K562 treated with DMSO at 1 percent for 4 hours (cell line): ENCODE data around the gene LIPT2. TPM values are rescaled to one million over a fixed set of nuclear protein-coding genes. Genes with fewer than 3 reads are reported as not detected.

Experiments
- total RNA-seq: library from RNA; unstranded; fragments of 300-600 nt; gene quantifications from 2 replicates; pipeline ENCODE4 v1.2.3, GENCODE V29; 2022; ENCODE audit not compliant: insufficient read depth

The LIPT2 gene
- 2.9 and 3.6 TPM in 2 replicates for total RNA-seq

DNA sequence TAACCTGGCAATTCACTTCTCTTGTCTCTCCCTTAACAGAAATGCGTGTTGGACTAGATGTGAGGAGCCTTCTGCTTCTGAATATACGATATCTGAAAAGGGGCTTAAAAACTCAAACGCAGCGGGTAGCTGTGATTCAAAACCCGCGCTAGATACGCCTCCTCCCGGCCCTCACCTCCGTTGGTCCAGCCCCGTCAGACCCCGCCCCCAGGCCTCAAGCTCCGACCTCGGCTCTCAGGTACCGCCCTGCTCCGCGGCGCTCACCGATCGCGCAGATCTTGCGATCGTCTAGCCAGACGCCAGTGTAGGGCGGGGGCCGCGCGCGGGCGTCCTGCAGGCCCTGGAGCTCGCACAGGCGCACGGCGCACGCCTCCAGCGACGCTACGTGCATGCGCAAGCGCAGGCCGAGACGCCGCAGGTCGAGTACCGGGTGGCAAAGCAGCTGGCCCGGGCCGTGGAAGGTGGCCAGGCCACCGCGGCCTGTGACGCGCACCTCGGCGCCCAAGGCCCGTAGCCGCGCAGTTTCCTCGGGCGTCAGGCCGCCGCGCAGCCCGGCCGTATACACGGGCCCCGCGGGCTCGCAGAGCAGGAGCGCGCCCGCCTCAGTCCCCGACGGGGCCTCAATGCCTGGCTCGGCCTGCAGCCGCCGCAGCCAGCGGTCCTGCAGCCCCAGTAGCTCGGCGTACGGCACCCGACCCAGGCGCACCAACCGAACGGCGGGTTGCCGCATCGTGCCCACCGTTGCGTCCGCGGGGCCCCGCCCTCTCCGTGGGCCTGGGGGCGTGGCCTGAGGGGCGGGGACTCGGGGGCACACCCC, at the start of gene LIPT2:
Gene LIPT2, minus strand, starts transcription at position 751 of the 817 bp plus-strand sequence. Its CDS starts 21 bp downstream, at position 730.

DNA sequence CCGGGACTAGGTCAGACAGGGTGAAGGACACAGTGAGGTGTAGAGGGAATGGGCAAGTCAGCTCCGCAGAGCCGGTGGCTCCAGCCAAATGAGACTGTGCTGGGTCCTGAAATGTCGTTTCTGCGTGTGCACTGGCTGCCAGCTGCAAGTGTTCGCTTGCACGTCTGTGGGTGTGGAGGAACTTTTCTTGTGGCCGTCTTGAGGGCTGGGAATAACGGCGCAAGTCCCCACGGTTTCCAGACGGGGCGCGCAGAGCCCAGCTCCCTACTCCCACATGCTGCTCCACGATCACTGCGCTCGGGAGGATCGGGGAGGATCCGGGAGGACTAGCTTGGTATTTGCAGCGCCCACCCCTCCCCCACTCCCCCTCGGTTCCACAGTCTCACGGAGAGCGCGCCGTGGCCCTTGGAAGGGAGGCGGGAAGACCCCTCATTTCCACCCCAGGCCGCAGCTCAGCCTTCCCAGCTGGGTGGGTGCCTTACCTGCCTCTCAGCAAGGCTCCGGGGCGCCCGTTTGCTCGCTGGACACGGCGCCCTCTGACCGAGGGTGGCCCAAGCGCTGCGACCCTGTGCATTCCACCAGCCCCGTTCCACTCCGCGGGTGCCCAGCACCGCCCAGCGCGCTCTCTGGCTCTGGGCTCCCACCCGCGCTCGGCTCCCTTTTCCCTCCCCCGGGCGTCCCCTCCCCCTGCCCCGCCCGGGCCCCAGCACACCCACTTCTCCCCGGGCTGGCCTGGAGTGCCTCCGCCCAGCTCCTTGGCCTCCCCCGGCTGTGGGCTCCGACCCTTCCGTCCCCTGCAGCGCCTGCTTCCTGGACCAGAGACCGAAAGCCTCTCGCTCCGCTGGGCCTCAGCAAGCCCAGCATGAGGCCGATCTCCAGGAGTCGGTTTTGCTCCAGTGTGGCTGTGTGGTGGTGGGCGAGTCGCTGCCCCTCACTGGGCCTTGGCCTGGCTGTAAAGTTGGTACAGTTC, 26.3 kb downstream of the LIPT2 start, which contains the start of gene KCNE3:
Gene KCNE3, minus strand, starts transcription at position 634 of the 970 bp plus-strand sequence. CDS start 9,986 bp downstream, outside the sequence.

Other genes starting within 250 kb of the LIPT2 start
- gene P4HA3, start 182.1 kb downstream of the LIPT2 start, total RNA-seq, result not detected in 2 replicates
- gene PGM2L1, start 95.3 kb downstream of the LIPT2 start, total RNA-seq, result 0.95 and 1.6 TPM in 2 replicates
- gene KCNE3, start 26.2 kb downstream of the LIPT2 start, total RNA-seq, result 2.6 and 3.5 TPM in 2 replicates
- 9.6 and 13.5 TPM in 2 replicates for gene POLD3, start 98.9 kb upstream of the LIPT2 start, total RNA-seq
- gene CHRDL2, start 237.7 kb upstream of the LIPT2 start, total RNA-seq, result not detected in 2 replicates